ENCODE results near the gene SPIN1. TPM values are rescaled to one million over a fixed set of nuclear protein-coding genes. Genes with fewer than 3 reads are reported as not detected.

Gene SPIN1
- total RNA-seq, 1 experiment from 2014 or later, result 123 TPM

DNA sequence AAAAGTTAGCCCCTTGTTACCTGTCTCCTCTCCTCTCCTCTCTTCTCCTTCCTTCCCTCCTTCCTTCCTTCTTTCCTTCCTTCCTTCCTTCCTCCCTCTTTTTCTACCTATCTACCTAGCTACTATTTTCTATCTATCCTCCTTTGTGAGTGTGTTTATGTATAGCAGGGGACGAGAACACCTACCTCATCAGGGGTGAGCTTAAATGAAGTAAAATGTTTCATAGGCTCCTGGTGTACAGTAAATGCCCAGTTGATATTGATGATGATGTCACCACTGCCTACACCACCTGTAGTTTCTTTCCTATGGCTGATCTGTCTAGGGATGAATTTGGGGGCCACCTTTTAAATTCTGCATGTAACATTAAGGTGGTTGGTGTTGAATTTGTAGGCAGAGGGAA is 4.3 kb downstream of the SPIN1 start (continued):
- TF ChIP-seq, protein P1, sequence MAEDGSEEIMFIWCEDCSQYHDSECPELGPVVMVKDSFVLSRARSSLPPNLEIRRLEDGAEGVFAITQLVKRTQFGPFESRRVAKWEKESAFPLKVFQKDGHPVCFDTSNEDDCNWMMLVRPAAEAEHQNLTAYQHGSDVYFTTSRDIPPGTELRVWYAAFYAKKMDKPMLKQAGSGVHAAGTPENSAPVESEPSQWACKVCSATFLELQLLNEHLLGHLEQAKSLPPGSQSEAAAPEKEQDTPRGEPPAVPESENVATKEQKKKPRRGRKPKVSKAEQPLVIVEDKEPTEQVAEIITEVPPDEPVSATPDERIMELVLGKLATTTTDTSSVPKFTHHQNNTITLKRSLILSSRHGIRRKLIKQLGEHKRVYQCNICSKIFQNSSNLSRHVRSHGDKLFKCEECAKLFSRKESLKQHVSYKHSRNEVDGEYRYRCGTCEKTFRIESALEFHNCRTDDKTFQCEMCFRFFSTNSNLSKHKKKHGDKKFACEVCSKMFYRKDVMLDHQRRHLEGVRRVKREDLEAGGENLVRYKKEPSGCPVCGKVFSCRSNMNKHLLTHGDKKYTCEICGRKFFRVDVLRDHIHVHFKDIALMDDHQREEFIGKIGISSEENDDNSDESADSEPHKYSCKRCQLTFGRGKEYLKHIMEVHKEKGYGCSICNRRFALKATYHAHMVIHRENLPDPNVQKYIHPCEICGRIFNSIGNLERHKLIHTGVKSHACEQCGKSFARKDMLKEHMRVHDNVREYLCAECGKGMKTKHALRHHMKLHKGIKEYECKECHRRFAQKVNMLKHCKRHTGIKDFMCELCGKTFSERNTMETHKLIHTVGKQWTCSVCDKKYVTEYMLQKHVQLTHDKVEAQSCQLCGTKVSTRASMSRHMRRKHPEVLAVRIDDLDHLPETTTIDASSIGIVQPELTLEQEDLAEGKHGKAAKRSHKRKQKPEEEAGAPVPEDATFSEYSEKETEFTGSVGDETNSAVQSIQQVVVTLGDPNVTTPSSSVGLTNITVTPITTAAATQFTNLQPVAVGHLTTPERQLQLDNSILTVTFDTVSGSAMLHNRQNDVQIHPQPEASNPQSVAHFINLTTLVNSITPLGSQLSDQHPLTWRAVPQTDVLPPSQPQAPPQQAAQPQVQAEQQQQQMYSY (CRISPR knock-in tag; IDR thresholded peaks at IDR 0.05), result no peak
- TF ChIP-seq, protein P2, sequence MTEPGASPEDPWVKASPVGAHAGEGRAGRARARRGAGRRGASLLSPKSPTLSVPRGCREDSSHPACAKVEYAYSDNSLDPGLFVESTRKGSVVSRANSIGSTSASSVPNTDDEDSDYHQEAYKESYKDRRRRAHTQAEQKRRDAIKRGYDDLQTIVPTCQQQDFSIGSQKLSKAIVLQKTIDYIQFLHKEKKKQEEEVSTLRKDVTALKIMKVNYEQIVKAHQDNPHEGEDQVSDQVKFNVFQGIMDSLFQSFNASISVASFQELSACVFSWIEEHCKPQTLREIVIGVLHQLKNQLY (CRISPR knock-in tag; IDR thresholded peaks at IDR 0.05), result no peak
- TF ChIP-seq NFE2L1 (CRISPR knock-in tag; IDR thresholded peaks at IDR 0.05), result no peak
- TF ChIP-seq, protein P3, sequence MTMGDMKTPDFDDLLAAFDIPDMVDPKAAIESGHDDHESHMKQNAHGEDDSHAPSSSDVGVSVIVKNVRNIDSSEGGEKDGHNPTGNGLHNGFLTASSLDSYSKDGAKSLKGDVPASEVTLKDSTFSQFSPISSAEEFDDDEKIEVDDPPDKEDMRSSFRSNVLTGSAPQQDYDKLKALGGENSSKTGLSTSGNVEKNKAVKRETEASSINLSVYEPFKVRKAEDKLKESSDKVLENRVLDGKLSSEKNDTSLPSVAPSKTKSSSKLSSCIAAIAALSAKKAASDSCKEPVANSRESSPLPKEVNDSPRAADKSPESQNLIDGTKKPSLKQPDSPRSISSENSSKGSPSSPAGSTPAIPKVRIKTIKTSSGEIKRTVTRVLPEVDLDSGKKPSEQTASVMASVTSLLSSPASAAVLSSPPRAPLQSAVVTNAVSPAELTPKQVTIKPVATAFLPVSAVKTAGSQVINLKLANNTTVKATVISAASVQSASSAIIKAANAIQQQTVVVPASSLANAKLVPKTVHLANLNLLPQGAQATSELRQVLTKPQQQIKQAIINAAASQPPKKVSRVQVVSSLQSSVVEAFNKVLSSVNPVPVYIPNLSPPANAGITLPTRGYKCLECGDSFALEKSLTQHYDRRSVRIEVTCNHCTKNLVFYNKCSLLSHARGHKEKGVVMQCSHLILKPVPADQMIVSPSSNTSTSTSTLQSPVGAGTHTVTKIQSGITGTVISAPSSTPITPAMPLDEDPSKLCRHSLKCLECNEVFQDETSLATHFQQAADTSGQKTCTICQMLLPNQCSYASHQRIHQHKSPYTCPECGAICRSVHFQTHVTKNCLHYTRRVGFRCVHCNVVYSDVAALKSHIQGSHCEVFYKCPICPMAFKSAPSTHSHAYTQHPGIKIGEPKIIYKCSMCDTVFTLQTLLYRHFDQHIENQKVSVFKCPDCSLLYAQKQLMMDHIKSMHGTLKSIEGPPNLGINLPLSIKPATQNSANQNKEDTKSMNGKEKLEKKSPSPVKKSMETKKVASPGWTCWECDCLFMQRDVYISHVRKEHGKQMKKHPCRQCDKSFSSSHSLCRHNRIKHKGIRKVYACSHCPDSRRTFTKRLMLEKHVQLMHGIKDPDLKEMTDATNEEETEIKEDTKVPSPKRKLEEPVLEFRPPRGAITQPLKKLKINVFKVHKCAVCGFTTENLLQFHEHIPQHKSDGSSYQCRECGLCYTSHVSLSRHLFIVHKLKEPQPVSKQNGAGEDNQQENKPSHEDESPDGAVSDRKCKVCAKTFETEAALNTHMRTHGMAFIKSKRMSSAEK (CRISPR knock-in tag; IDR thresholded peaks at IDR 0.05; ENCODE audit: borderline replicate concordance), result no peak
- no peak for TF ChIP-seq TEAD4 (CRISPR knock-in tag; IDR thresholded peaks at IDR 0.05)
- no peak for TF ChIP-seq PRRX2 (CRISPR knock-in tag; IDR thresholded peaks at IDR 0.05)
- no peak for TF ChIP-seq IRF2 (CRISPR knock-in tag; IDR thresholded peaks at IDR 0.05; ENCODE audit: borderline replicate concordance, low read depth)
- TF ChIP-seq, protein P4, sequence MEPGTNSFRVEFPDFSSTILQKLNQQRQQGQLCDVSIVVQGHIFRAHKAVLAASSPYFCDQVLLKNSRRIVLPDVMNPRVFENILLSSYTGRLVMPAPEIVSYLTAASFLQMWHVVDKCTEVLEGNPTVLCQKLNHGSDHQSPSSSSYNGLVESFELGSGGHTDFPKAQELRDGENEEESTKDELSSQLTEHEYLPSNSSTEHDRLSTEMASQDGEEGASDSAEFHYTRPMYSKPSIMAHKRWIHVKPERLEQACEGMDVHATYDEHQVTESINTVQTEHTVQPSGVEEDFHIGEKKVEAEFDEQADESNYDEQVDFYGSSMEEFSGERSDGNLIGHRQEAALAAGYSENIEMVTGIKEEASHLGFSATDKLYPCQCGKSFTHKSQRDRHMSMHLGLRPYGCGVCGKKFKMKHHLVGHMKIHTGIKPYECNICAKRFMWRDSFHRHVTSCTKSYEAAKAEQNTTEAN (CRISPR knock-in tag; IDR thresholded peaks at IDR 0.05), result no peak

DNA sequence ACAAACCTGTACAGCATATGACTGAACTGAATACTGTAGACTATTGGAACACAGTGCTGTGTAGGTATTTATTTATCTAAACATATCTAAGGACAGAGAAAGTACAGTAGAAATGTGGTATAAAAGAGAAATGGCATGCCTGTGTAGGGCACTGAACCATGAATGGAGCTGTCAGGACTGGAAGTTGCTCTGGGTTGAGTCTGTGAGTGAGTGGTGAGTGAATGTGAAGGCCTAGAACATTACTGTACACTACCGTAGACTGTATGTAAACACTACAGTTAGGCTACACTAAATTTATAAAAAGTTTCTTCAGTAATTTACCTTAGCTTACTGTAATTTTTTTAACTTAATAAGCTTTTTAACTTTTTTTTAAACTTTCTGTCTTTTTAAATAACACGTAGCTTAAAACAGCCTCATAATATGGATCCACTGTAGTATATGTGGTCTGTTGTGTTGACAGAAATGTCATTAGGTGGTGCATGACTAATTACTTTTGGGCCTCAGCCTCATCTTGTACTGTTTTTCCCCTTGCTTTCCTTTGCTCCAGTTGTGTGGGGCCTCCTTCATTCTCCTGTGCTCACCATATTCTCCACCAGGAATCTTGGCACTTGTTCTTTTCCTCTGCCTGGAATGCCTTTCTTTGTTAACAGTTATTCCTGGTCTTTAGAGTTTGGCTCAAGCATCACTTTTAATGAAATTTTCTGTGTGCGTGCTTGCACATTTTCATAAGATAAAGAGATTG is 8.8 kb downstream of the SPIN1 start:
- no peak for DNase-seq (ENCODE audit: low spot score)
- Mint-ChIP-seq H3K4me3 (no peak overlapping the region), H3K36me3 (peaks cover 21% of the 10 kb centered on the region), H3K27ac (peak overlapping the region; percentile 84), H3K4me1 (peaks cover 54% of the 10 kb centered on the region), H3K27me3 (ENCODE audit: low read depth) (no peaks in the 10 kb centered on the region), H3K9me3 (0 out of 2 replicates have a peak, but pooled peaks cover 4% of the 10 kb centered on the region)
- TF ChIP-seq E2F1 (CRISPR knock-in tag; IDR thresholded peaks at IDR 0.05) (no peak), TEAD4 (CRISPR knock-in tag; IDR thresholded peaks at IDR 0.05) (no peak), SOX15 (CRISPR knock-in tag; IDR thresholded peaks at IDR 0.05) (no peak), JUN (CRISPR knock-in tag; IDR thresholded peaks at IDR 0.05) (no peak), FOXP1 (CRISPR knock-in tag; IDR thresholded peaks at IDR 0.05; ENCODE audit: borderline replicate concordance) (no peak), USF2 (CRISPR knock-in tag; IDR thresholded peaks at IDR 0.05) (no peak), RORB (CRISPR knock-in tag; IDR thresholded peaks at IDR 0.05) (no peak), ZNF423 (CRISPR knock-in tag; IDR thresholded peaks at IDR 0.05) (no peak)
- TF ChIP-seq, protein P2 (CRISPR knock-in tag; IDR thresholded peaks at IDR 0.05), result no peak
- POLR2A ChIA-PET, result no interaction called here
- ATAC-seq, result no peak
- CTCF ChIA-PET, result interaction anchor here (0.6 to 1.4 kb wide), 2 partner anchors 18 to 135 kb away, joined by 3 read pairs; no protein-coding TSS in a partner anchor

All from WTC11 (cell line).